Superior temporal gyrus (tissue), 1 donor: ENCODE data around the gene CBX1.
"Not testable (repeated sequence)": the region's sequence is repeated elsewhere in the genome, so short reads cannot be mapped to it uniquely, and the experiment has no call there.

ENCODE experiments used
- DNase-seq: peaks from one replicate; pipeline ENCODE4 v3.0.0-alpha.2; 2016; ENCODE audit errors: extremely low spot score

CBX1 gene

DNA sequence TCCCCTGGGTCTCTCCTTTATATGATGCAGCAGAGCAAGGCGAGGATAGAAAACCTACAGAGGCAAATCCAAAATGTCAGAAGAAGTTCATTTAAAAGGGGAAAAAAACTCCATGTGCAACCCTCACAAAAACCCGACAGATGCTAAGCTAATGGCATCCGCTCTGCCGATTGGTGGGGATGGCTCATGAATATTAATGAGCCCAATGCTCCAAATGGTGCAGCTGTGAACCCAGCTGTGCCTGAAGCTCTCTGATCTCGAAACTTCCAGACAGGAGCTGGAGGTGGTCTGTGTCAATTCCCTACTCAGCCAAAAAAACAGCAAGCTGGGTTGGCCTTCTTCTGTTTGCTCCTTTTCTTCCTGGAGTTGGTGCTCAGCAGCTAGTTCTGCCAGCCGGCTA lies 21.8 kb upstream of the CBX1 start:
- peak; percentile 91 for DNase-seq

- no peak for DNase-seq
Measured at GRCh38 chr17:48122665-48123045, 21.4 kb upstream of the CBX1 start.

DNA sequence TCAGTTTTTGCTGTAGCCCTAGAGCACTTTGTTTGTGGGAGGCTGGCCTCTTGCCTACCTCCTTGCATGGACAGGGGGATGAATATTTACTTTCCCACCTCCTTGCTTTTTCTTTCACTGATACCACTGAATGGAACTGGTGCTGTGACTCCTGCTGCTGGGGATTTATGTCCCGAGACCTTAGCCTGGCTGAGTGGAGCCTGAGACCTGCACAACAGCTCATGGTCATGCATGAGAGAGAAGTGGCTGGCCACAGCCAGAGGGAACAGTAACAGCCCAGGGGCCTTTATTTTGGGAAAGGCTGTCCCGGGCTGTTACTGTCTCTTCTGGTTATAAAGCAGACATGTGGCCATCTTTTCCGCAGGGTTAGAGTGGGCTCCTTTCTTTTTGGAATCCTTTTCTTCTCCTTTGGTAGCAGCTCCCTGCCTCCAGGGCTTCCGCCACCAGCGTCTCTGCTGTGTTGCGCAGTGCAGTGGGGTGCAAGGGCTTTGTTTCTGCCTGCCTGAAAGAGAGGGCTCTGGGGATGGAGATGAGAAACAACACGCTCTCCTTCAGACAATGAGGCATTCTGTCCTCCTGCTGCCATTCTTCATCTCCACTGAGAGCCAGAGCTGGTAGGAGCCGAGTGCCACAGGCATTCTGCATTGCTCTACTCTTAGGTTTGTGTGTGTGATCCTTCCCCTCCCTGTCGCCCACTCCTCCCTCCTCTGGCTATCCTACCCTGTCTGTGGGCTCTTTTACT lies 20.8 kb upstream of the CBX1 start:
- DNase-seq: peak; percentile 78

DNA sequence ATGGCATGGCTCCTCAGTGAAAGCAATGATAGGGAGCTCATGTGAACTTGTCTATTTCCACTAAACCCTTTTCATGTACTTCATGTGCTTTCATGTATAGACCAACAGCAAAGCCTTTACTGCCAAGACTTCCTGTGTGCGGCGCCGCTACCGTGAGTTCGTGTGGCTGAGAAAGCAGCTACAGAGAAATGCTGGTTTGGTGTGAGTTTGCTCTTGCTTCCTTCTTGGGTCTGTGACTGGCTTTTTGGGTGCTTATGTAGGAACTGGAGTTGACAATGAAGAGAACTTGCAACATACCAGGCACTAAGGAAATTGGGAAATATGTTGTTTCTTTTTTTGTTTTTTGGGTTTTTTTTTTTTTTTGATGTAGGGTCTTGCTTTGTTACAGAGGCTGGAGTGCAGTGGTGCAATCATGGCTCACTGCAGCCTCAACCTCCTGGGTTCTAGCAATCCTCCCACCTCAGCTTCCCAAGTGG lies 12.0 kb upstream of the CBX1 start:
- DNase-seq: no peak

GRCh38 chr17:48111937-48112241 lies 10.6 kb upstream of the CBX1 start:
- DNase-seq: no peak

- no peak for DNase-seq
Measured at GRCh38 chr17:48110761-48111160, 9.5 kb upstream of the CBX1 start.

DNA sequence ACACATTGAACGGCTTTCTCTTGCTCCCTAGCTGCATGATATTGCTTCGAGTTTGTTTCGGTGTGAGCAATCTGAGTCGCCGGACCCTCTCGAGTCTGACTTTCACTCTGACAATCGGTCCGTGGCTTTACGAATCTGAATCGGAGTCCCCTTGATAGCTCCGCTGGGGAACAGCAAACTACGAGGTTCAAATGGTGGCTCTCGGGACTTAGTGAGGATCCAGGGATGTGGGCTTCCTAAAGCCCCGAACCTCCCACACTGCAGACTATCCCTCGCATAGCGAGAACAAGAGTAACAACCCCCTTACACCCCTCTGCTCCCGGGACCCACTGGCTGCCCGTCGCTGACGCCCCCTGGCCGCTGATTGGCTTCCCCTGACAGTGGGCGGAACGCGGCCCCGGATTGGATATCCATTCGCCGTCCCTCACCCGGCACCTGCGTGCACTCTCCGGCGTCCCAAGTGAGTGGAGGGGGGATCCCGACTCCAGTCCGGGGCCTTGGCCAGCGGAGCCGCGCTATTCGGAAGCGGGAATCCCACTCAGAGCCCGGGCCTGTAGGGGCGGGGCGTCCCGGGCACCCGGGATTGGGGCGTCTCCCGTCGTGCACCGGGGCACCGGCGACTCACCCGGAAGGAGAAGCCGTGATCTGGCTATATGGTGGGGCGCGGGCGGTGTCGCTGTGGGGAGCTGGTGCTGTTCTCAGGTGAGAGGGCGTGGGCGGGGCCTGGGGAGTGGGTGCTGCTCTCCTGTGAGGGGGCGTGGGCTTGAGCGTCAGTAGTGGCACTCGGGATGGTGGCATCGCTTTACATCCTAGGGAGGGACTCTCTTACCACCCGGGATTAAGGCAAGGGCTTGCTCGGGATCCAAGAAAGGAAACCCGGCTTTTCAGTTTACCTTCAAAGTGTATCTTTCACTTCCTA lies 6.1 kb upstream of the CBX1 start, which contains the start of gene SNX11:
TSS of gene SNX11 (plus strand) at position 630 of the 919 bp plus-strand sequence. CDS start 4,278 bp downstream, outside the sequence.
- peak; percentile 94 for DNase-seq

DNA sequence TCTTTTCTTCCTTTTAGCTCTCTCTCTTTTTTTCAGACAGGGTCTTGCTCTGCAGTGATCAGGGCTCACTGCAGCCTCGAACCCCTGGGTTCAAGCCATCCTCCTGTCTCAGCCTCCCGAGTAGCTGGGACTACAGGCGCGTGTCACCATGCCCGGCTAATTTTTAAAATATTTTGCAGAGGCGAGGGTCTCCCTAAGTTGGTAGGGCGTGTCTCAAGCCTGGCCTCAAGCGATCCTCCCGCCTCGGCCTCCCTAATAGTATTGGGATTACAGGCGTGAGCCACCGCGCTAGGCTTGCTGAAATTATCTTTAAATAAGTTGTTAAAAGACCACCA lies 5.5 kb upstream of the CBX1 start:
- DNase-seq: no peak

- no peak for DNase-seq
Measured at GRCh38 chr17:48104440-48104839, 3.2 kb upstream of the CBX1 start.

GRCh38 chr17:48102798-48103715 lies 1.8 kb upstream of the CBX1 start:
- no peak for DNase-seq

DNA sequence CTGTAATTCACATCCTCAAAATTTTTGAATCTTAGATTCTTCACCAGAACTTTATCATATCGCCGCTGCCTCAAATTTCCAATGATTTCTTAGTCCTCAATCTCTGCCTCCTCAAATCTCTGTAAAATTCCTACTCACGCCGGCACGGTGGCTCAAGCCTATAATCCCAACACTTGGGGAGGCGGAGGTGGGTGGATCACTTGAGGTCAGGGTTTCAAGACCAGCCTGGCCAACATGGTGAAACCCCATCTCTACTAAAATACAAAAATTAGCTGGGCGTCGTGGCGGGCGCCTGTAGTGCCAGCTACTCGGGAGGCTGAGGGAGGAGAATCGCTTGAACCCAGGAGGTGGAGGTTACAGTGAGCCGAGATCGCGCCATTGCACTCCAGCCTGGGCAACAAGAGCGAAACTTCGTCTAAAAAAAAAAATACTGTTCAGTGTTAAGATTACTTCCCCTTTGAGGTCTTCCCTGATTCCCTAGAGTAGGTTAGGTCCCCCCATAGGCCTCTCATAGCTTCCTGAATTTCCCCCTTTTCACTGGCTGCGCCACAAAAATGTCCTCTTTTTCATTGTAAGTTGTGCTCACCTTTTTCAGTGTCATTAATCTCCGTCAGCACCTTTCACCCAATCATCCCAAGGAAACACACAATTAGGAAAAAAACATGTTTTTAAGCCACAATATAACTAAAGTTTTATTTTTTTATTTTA lies 919 bp upstream of the CBX1 start:
- DNase-seq: no peak

GRCh38 chr17:48100591-48101011 lies 677 bp downstream of the CBX1 start:
- peak; percentile 26 for DNase-seq

GRCh38 chr17:48100160-48100559 lies 1.1 kb downstream of the CBX1 start:
- DNase-seq: no peak

- no peak for DNase-seq
Measured at GRCh38 chr17:48095611-48096010, 5.7 kb downstream of the CBX1 start.

DNA sequence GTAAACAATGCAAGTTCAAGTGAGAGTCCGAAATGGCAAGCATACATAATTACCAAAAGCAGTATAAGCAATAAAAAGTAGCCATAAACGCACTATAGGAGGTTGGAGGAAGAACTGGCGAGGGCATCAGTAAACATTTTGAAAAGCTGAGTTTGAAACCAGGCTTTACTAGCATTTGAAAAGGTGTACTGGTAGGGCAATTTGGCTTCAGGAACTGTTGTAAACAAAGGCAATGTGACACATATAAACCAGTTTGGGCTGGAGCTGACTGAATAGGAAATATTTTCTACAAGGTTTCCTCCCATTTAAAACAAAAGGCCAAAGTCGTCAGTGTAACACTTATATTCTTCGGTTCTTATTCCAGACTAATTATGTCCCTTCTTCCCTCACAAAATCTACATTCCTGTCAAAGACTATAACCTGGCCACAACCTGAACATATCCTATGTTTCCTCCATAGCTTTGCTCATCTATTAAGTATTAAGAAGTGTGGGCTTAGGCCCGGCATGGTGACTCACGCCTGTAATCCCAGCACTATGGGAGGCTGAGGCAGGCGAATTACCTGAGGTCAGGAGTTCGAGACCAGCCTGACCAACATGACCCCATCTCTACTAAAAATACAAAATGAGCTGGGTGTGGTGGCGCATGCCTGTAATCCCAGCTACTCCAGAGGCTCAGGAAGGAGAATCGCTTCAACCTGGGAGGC lies 7.8 kb downstream of the CBX1 start:
- no peak for DNase-seq

- DNase-seq: no peak
Measured at GRCh38 chr17:48084932-48085331, 16.3 kb downstream of the CBX1 start.

DNA sequence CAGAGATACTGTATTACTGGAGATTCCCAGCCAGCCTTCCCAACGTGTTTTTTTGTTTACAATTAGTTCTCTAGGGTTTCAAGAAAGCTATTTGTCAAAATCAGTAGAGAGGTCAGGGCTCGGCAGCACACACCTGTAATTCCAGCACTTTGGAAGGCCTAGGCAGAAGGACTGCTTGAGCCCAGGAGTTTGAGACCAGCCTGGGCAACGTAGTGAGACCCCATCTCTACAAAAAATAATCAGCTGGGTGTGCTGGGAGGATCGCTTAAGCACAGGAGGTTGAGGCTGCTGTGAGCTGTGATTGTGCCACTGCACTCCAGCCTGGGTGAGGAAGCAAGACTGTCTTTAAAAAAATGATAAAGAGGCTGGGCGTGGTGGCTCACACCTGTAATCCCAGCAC lies 19.4 kb downstream of the CBX1 start:
- DNase-seq: no peak

- not testable (repeated sequence) for DNase-seq
Measured at GRCh38 chr17:48077152-48077551, 24.1 kb downstream of the CBX1 start.

- DNase-seq: peak; percentile 95
Measured at GRCh38 chr17:48074322-48075081, 26.8 kb downstream of the CBX1 start.

DNA sequence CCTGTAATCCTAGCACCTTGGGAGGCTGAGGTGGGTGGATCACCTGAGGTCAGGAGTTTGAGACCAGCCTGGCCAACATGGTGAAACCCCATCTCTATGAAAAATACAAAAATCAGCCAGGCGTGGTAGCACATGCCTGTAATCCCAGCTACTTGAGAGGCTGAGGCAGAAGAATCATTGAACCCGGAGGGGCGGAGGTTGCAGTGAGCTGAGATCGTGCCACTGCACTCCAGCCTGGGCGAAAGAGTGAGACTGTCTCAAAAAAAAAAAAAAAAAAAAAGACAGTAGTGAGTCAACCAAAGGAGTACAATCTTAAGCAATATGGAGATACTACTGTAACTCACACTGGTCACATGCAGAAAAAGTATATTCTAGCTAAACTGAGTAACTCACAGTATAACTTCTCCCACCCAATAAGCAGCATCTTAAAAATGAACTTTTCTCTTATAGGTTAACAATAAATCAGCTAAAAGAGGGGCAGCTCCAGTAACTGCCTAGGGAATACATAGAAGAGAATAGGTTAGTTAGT lies 27.6 kb downstream of the CBX1 start:
- not testable (repeated sequence) for DNase-seq
